SK-N-SH (cell line): ENCODE results near the gene CHDH. TPM values are rescaled to one million over a fixed set of nuclear protein-coding genes. Genes with fewer than 3 reads are reported as not detected.

Experiments
- CTCF ChIA-PET: fragments of 300-600, 350-600 bp; formaldehyde crosslinking; extraction: SDS; loops from one replicate; lab custom pipeline; 2021; lab: Yijun Ruan, JAX
- POLR2A ChIA-PET: fragments of 350-600 bp; sonication (Branson Sonifier 250); formaldehyde crosslinking; extraction: SDS; loops from one replicate; lab custom pipeline; 2020; ENCODE audit warnings: antibody characterized with exemption, inconsistent platforms; lab: Yijun Ruan, JAX
- DNase-seq: peaks from one replicate; pipeline ENCODE4 v3.0.0; 2012
- H2AFZ ChIP-seq: fragments of 200-600 bp; sonication (generic); 2 replicates; pipeline ENCODE4 v1.8.1; 2016; ENCODE audit warnings: antibody characterized with exemption, mild to moderate bottlenecking, low read depth
- H3F3A ChIP-seq: fragments of 200-600 bp; sonication (generic); replicated peaks from 2 replicates; pipeline ENCODE3; 2016; ENCODE audit warnings: antibody characterized with exemption, mild to moderate bottlenecking; ENCODE audit not compliant: insufficient read depth
- H3K27ac ChIP-seq, 2 experiments: fragments of 200-500 bp in 1 of 2; fragments of 200-600 bp in 1 of 2; sonication (Bioruptor generic) in 1 of 2; sonication (generic), shearing (Covaris generic) in 1 of 2; 2 replicates each; pipeline versions ENCODE4 v1.5.1 to v1.6.1; 2014 to 2016; ENCODE audit warnings: low read depth in 2 of 2, inconsistent platforms in 1 of 2, low read length in 1 of 2, mild to moderate bottlenecking in 1 of 2, mixed read lengths in 1 of 2
- H3K27me3 ChIP-seq: fragments of 200-600 bp; sonication (generic), shearing (Covaris generic); 2 replicates; pipeline ENCODE4 v1.6.1; 2016; ENCODE audit warnings: mixed run types; ENCODE audit not compliant: insufficient read depth
- H3K36me3 ChIP-seq, 2 experiments: fragments of 200-500 bp in 1 of 2; fragments of 200-600 bp in 1 of 2; sonication (Bioruptor generic) in 1 of 2; sonication (generic) in 1 of 2; replicated peaks in 1 of 2; 2 replicates each; pipeline versions ENCODE3 to v1.5.1; 2014 to 2016; ENCODE audit warnings: low read length in 1 of 2, mild to moderate bottlenecking in 1 of 2; ENCODE audit not compliant: insufficient read depth in 2 of 2, control insufficient read depth in 1 of 2
- H3K4me1 ChIP-seq, 2 experiments: fragments of 200-500 bp in 1 of 2; fragments of 200-600 bp in 1 of 2; sonication (Bioruptor generic) in 1 of 2; sonication (generic), shearing (Covaris generic) in 1 of 2; 2 replicates each; pipeline versions ENCODE4 v1.5.1 to v1.6.1; 2014 to 2016; ENCODE audit warnings: low read depth in 1 of 2, low read length in 1 of 2, mixed run types in 1 of 2; ENCODE audit not compliant: insufficient read depth in 2 of 2, control insufficient read depth in 1 of 2
- H3K4me2 ChIP-seq: fragments of 200-600 bp; sonication (generic), shearing (Covaris generic); 2 replicates; pipeline ENCODE4 v1.6.1; 2017; ENCODE audit warnings: mixed run types
- H3K4me3 ChIP-seq, 2 experiments: fragments of 200-500 bp in 1 of 2; fragments of 200-600 bp in 1 of 2; sonication (Bioruptor generic) in 1 of 2; sonication (generic), shearing (Covaris generic) in 1 of 2; 2 replicates each; pipeline versions ENCODE4 v1.5.1 to v1.8.1; 2014 to 2016; ENCODE audit warnings: low read depth in 2 of 2, inconsistent platforms in 1 of 2, low read length in 1 of 2, mild to moderate bottlenecking in 1 of 2, mixed read lengths in 1 of 2, moderate library complexity in 1 of 2
- H3K79me2 ChIP-seq: fragments of 200-600 bp; sonication (generic); 2 replicates; pipeline ENCODE4 v1.8.1; 2017; ENCODE audit warnings: mild to moderate bottlenecking; ENCODE audit not compliant: insufficient read depth
- H3K9ac ChIP-seq: fragments of 200-600 bp; sonication (generic); 2 replicates; pipeline ENCODE4 v1.6.1; 2017; ENCODE audit warnings: mixed run types
- H3K9me2 ChIP-seq: fragments of 200-600 bp; sonication (generic); 2 replicates; pipeline ENCODE4 v1.6.1; 2017; ENCODE audit warnings: mixed run types
- H3K9me3 ChIP-seq: fragments of 200-600 bp; sonication (generic); 2 replicates; pipeline ENCODE4 v1.6.1; 2017; ENCODE audit warnings: mixed run types, mild to moderate bottlenecking, moderate library complexity
- H4K20me1 ChIP-seq: fragments of 200-600 bp; sonication (generic); 2 replicates; pipeline ENCODE4 v1.6.1; 2017; ENCODE audit warnings: mild to moderate bottlenecking, mixed run types; ENCODE audit not compliant: insufficient read depth
- CHD2 ChIP-seq: fragments of 150-350 bp; IDR thresholded peaks from 2 replicates; pipeline ENCODE4 v1.6.1; 2018; ENCODE audit warnings: low read length; ENCODE audit not compliant: partially characterized antibody
- EZH2phosphoT487 ChIP-seq: fragments of 200-600 bp; sonication (generic); IDR thresholded peaks from 2 replicates; pipeline ENCODE4 v1.6.1; 2017; ENCODE audit warnings: low read depth, mixed run types, mild to moderate bottlenecking, antibody characterized with exemption, moderate library complexity, borderline replicate concordance
- FOXJ3 ChIP-seq: sonication (generic); formaldehyde crosslinking; IDR thresholded peaks from 2 replicates; pipeline ENCODE4 v1.5.1; 2020; ENCODE audit warnings: mild to moderate bottlenecking, missing genetic modification reagents
- FOXM1 ChIP-seq: IDR thresholded peaks from 2 replicates; pipeline ENCODE4 v1.4.0; 2012; ENCODE audit warnings: low read depth, mild to moderate bottlenecking
- GATA2 ChIP-seq: sonication (generic); formaldehyde crosslinking; IDR thresholded peaks from 2 replicates; pipeline ENCODE4 v1.5.0; 2020; ENCODE audit warnings: mild to moderate bottlenecking, missing genetic modification reagents
- IRF3 ChIP-seq: fragments of 150-350 bp; IDR thresholded peaks from 2 replicates; pipeline ENCODE4 v1.6.1; 2016; ENCODE audit warnings: mild to moderate bottlenecking, low read depth, low read length
- NRF1 ChIP-seq: IDR thresholded peaks from 2 replicates; pipeline ENCODE4 v1.6.1; 2012; ENCODE audit warnings: low read depth, mild to moderate bottlenecking, low read length
- PBX3 ChIP-seq: IDR thresholded peaks from 2 replicates; pipeline ENCODE4; 2012
- RAD21 ChIP-seq: IDR thresholded peaks from 2 replicates; pipeline ENCODE4 v1.6.1; 2012; ENCODE audit warnings: mild to moderate bottlenecking, low read length
- RCOR1 ChIP-seq: fragments of 150-350 bp; IDR thresholded peaks from 2 replicates; pipeline ENCODE4 v1.6.1; 2017; ENCODE audit warnings: antibody characterized with exemption, low read length
- RFX5 ChIP-seq: IDR thresholded peaks from 2 replicates; pipeline ENCODE4 v1.6.1; 2012; ENCODE audit warnings: mild to moderate bottlenecking, improper control_type of control experiment, low read length
- RXRA ChIP-seq: IDR thresholded peaks from 2 replicates; pipeline ENCODE4 v1.4.0; 2012; ENCODE audit warnings: low read depth, mild to moderate bottlenecking, borderline replicate concordance
- SIN3A ChIP-seq: IDR thresholded peaks from 2 replicates; pipeline ENCODE4 v1.6.1; 2012; ENCODE audit warnings: low read depth, mild to moderate bottlenecking, low read length, moderate library complexity, borderline replicate concordance
- SMC3 ChIP-seq: IDR thresholded peaks from 2 replicates; pipeline ENCODE4 v1.6.1; 2012; ENCODE audit warnings: low read depth, low read length, improper control_type of control experiment
- TAF1 ChIP-seq: IDR thresholded peaks from 2 replicates; pipeline ENCODE4 v1.6.1; 2012; ENCODE audit warnings: low read depth, mild to moderate bottlenecking, low read length, moderate library complexity, borderline replicate concordance
- TEAD4 ChIP-seq: IDR thresholded peaks from 2 replicates; pipeline ENCODE4 v1.4.0; 2012; ENCODE audit warnings: mild to moderate bottlenecking, borderline replicate concordance; ENCODE audit not compliant: insufficient read depth
- USF1 ChIP-seq: IDR thresholded peaks from 2 replicates; pipeline ENCODE4 v1.4.0; 2012; ENCODE audit warnings: low read depth, borderline replicate concordance
- ZBTB33 ChIP-seq: IDR thresholded peaks from 2 replicates; pipeline ENCODE4 v1.4.0; 2012; ENCODE audit warnings: low read depth, borderline replicate concordance
- WGBS: methylation state at CpG from one replicate; pipeline ENCODE4 v1.1.6; 2017; ENCODE audit warnings: low lambda C conversion rate; 5-methylcytosine and 5-hydroxymethylcytosine counted together
- polyA plus RNA-seq, 3 experiments: library from polyadenylated mRNA; depleted of rRNA; stranded (reverse); fragments of >200 nt; gene quantifications; 2 replicates each; pipeline ENCODE4 v1.2.3, GENCODE V29; 2012

The CHDH gene
- polyA plus RNA-seq, 1 of the 3 experiments (the other 2 are of a cell fraction) = 0.33 TPM

GRCh38 chr3:53883008-53883407, 36.8 kb upstream of the CHDH start:
- no peak overlapping the region for H2AFZ ChIP-seq
- H3K4me3 ChIP-seq = no peak overlapping the region
- TF ChIP-seq TAF1 (no peak), EZH2phosphoT487 (no peak), USF1 (no peak), IRF3 (no peak), RXRA (no peak), PBX3 (no peak), RAD21 (no peak), SMC3 (no peak), TEAD4 (no peak), NRF1 (no peak), RFX5 (no peak), SIN3A (no peak), FOXJ3 (CRISPR knock-in tag) (no peak)
- no peaks in the 10 kb centered on the region for H3K9me3 ChIP-seq
- no peak overlapping the region for H3K9ac ChIP-seq
- H3K36me3 ChIP-seq = peaks cover 48 to 55% of the 10 kb centered on the region in 2 experiments
- peaks cover 4 to 12% of the 10 kb centered on the region in 2 experiments; a peak in 2 of 4 replicates for H3K4me1 ChIP-seq
- no peaks in the 10 kb centered on the region for H3K27me3 ChIP-seq
- no peak for DNase-seq
- H3K4me2 ChIP-seq = no peak overlapping the region
- ChIA-PET POLR2A (no interaction called here), CTCF (no interaction called here)
- no peaks in the 10 kb centered on the region for H3K9me2 ChIP-seq
- H3K27ac ChIP-seq = no peak overlapping the region
- H3F3A ChIP-seq = no peaks in the 10 kb centered on the region
- peaks cover 32% of the 10 kb centered on the region for H3K79me2 ChIP-seq
- no peaks in the 10 kb centered on the region for H4K20me1 ChIP-seq
- 92% methylated on average over 4 of the region's 4 CpGs for WGBS

GRCh38 chr3:53881691-53882593, 35.7 kb upstream of the CHDH start, which contains the start of gene ACTR8:
Gene ACTR8, minus strand, starts transcription at chr3:53882152. Its CDS starts 51 bp downstream, at chr3:53882101.
- Histone ChIP-seq H3K9me3 (no peaks in the 10 kb centered on the region), H3K9ac (peak within 1 kb of the TSS; percentile 92), H3K4me2 (peak within 1 kb of the TSS; percentile 72), H3K36me3 (peaks cover 50 to 55% of the 10 kb centered on the region in 2 experiments), H3K79me2 (peaks cover 22% of the 10 kb centered on the region), H3K27me3 (no peaks in the 10 kb centered on the region), H3K4me3 (peak within 1 kb of the TSS; percentile 92 to 94), H3K9me2 (no peaks in the 10 kb centered on the region), H3F3A (no peaks in the 10 kb centered on the region), H3K27ac (peak within 1 kb of the TSS; percentile 80 to 97), H4K20me1 (no peaks in the 10 kb centered on the region), H3K4me1 (peaks cover 4 to 12% of the 10 kb centered on the region in 2 experiments; a peak in 2 of 4 replicates), H2AFZ (peak within 1 kb of the TSS; percentile 88)
- 2% methylated on average over 33 of the region's 65 CpGs for WGBS
- DNase-seq = peak; percentile 97
- POLR2A ChIA-PET = interaction anchor here (1.9 kb wide), 1 partner anchor 10 kb away, joined by 8 read pairs; the partner anchor contains the start of gene SELENOK
- CTCF ChIA-PET = no interaction called here
- no peak for TF ChIP-seq EZH2phosphoT487
- TF ChIP-seq RFX5 = 0 out of 2 replicates have a peak, but pooled peaks have one; percentile 24
- no peak for TF ChIP-seq RCOR1
- no peak for TF ChIP-seq RXRA
- peak; percentile 63 for TF ChIP-seq CHD2
- no peak for TF ChIP-seq FOXM1
- no peak for TF ChIP-seq IRF3
- TF ChIP-seq RAD21 = peak; percentile 3; the same call in 1 of the 2 replicates
- TF ChIP-seq ZBTB33 = no peak
- TF ChIP-seq GATA2 = no peak
- peak; percentile 98 for TF ChIP-seq TAF1
- no peak for TF ChIP-seq TEAD4
- TF ChIP-seq SIN3A = peak; percentile 70; the same call in 1 of the 2 replicates
